GM21515 (cell line): ENCODE results near the gene KIF6.

Experiments used
- ATAC-seq: cut with Tn5 transposase; IDR thresholded peaks from one replicate; pipeline ENCODE4 v1.9.1; 2021; ENCODE audit not compliant: unreplicated experiment

Gene KIF6

DNA sequence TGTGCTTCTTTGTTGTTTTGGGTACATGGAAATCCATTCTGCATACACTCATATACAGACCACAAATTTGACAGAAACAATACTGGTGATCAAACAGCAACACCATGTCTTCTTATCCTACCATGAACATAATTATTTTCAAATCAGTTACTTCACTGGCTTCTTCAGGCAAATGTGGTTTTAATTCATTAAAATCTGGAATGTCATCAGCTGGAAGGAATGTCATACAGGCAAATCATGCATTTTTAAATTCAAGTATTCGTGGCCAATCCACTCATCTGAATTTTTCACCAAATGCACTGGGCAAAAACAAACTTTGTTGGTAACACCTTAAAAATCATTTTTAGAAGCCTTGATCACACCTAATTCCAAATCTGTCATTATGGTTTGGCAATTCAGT, 59.3 kb downstream of the KIF6 start:
- ATAC-seq = no peak

GRCh38 chr6:39664173-39664572, 61.0 kb downstream of the KIF6 start:
- no peak for ATAC-seq

DNA sequence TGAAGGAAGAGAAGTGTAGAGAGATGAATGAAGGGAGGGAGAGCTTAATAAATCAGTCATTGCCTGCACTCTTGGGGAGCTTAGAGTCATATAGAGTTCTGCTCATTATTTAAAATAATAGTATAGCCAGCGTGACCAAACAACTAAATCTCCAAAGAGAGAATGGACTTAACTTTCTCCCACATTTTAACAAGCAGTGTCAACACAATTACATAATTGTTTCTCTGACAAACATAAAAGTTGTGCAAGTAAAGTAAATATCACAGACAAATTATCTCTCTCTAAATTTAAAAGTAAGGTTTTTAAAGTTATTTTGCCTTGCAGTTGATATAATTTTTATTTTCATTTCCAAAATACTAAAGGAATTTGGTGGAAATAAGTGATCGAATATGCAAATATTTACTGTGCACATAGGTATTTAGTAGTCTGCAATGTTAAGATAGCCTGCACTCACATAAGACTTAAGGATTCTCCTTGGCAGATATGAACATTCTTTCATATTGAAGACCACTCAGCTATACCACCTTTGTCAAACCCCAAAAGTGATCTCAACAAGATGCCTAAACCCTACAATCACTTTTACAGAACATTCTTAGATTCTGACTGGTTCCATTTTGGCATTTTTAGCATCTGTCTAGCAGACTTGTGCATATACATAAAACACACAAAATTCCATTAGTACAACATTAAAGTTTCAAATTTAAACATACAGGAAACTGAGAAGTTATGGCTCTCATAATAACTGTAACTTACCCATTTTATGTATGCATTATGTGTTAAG, 67.7 kb downstream of the KIF6 start:
- no peak for ATAC-seq

DNA sequence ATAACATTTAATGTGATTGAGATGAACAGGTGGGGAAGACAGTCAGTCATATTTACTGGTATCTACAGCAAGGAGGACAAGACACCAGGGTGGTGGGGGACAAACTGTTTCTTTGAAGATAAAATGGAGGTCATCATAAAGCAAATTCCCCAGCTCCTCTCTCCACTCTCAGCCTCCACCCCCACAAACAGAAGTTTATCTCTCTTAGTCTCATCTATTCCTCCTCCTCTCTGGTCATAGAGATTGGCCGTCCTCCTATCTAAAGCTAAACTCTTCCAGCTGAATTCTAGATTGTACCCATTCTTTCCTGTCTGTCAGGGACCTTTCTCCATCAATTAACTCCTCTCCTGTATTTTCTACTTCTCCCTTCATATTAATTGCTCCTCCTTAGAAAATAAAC, 71.1 kb downstream of the KIF6 start:
- no peak for ATAC-seq

- ATAC-seq = no peak
Measured at GRCh38 chr6:39653612-39654011, 71.6 kb downstream of the KIF6 start.

DNA sequence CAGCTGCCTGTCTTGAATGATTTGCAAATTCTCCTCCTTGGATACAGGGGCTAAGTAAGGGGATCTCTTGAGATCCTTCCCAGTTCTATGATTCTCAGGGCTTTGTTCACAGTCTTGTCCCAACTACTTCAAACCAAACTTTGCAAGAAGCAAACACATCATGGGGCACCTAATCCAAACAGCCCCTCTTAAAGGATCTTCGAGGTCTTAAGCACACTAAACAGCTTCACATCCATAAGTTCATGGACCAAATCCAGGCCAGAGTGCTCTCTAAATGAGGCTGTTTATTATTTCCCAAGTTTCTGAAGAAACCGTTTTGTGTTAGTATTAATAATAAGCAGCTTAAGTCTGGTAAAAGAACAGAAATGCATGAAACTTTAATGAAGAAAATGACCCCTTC, 75.2 kb downstream of the KIF6 start:
- no peak for ATAC-seq

- ATAC-seq = no peak
Measured at GRCh38 chr6:39646751-39647420, 78.3 kb downstream of the KIF6 start.

- ATAC-seq = no peak
Measured at GRCh38 chr6:39642270-39642669, 82.9 kb downstream of the KIF6 start.

DNA sequence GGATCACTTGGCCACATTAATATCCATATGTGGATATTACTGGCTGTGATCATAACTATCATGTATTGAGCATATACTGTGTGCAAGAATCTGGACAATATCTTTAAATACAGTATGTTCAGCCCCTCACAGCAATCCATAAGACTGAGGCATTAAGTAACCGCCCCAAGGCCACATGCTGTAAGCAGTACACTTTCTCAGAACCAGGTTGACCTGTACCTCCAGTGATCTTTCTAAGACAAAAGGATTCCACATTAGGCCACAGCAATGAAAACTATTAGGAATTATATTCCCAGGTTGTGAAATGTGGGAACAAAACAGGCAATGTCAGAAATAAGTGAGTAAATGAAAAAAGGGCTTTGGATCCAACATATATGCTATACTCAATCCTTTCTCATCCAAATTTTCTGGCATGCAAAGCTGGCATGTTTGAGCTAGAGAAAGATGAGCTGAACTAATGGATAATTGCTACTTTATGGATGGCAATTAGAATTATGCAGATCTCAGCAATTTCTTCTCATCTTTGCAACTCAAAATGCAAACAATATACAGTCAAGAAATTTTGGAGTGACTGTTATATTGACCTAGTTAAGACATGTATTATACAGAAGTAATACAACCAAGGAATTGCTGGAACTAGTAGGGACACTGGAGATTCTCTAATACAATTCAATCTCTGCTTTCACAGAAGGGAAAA, 86.9 kb downstream of the KIF6 start:
- ATAC-seq = no peak

DNA sequence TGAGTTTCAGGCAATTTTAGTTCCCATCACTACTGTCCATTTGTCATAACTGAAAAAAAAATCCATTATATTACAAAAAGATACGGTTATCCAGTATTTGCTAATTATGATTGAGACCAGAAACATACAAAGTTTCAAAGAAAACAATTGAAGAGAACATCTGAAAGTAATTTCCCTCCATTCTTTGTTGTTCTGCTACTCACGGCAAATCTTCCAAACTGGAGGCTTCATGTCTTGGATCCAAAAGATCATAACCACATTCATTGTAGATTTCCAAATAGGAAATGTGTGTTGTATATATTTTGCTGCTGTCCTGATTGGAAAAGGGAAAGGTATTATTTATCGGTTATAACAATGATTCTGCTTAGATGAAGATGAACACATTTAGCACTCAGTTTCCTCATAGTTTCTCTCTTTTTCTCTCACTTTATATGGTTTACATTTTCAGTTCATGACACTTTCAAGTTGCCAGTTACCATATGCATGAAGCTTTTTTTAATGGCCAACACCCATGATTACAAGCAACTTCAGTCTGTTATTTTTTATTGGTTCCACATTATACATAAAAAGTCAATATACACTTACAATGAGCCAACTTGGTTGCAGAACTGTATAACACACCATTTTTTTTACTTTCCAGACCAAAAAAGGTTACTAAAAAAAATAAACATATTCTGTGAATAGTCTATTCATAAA, 90.4 kb downstream of the KIF6 start:
- no peak for ATAC-seq

DNA sequence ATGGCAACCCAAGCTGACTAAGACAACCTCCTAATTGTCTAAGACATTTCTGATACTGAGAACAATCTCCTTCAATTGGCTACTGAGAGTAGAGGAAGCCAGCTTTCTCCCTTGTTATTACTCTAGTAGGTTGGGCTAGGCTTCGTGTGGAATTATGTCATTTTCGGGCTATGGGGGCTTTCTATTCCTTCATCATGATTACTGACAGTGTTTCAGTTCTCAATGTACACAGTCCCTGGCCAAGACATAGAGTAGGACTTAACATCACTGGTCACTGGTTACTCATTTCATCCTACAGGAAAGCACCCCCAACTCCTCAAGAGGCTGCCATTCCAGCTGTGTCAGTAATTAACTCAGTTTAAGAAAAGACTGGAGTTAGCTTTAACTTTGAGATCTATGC, 100.0 kb downstream of the KIF6 start:
- no peak for ATAC-seq

DNA sequence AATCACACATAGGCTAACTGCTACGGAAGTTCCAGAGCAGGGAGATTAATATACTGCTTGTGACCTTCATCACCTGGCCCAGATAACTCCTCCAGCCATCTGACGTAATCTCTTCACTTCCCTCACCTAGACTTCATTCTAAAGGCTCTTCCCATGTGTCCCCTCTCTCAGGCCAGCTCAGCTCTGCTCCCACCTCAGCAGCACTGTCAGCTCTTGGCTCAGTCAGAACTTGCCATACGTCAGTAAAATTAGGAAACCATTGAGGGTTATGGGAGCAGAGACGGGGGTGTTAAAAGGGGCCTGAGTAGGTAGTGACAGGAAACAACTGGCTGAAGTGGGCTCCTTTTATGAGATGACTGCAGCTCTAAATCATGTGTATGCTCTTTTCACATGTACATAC, 101.5 kb downstream of the KIF6 start:
- no peak for ATAC-seq

GRCh38 chr6:39617520-39617919, 107.7 kb downstream of the KIF6 start:
- ATAC-seq = no peak

DNA sequence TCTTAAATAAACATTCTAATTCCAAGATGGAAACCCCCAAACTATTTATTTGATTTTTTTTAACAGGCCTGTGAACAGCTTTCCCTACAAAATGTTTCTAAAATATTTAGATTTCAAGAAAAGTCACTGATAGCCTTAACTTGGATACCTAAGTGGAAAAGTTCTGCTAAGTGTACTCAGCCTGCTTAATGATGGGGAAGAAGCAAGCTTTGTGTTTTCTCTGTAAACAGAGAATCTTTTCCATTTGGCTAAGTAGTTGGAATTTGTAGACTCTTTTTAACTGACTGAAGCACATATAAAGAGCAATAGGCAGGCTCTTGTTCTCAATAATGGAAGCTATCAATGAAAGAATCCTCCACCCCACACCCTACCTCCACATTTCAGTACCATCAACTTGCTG, 108.2 kb downstream of the KIF6 start:
- no peak for ATAC-seq

DNA sequence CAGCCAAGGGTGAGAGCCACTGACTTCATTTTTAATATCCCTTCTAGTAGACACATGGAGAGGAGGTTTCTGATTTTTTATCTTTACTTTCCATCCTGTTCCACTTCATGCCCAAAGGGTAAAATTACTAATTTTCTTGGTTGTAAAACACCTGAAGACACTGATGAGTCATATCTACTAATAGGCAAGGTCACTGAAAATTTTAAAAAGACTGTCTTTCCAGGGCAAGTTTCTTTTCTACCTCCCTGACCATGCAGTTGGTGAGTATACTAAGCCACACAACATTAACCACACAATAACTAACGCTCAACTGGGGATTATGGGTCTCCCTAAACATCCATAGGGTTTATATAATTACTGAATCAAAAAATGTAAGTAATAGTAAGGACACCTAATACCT, 109.6 kb downstream of the KIF6 start:
- ATAC-seq = no peak

DNA sequence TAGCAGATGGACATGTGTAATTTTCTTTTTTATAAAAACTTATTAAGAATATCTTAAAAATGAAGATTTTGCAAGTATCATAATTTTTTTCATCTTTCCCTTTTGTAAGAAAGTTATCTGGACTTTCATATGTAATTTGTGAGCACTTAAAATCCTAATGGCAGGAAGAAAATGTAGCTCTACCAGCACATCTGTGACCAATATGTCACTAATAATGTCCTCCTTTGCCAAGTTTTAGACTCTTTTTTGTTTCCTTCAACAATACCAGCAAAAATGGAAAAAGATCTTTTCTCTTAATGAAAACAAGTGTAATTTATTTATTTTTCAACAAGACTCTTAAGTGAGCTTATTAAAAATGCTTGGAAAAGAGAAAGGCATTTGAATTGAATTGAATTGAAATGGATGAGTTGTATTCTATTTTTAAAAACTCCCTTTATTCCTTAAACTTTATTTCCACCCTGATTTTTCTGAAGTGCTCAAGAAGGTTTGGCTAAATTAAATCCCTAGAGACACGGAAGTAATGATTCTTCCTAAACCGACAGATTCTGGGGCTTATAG, 110.7 kb downstream of the KIF6 start:
- no peak for ATAC-seq

- ATAC-seq = no peak
Measured at GRCh38 chr6:39610221-39610620, 115.0 kb downstream of the KIF6 start.

DNA sequence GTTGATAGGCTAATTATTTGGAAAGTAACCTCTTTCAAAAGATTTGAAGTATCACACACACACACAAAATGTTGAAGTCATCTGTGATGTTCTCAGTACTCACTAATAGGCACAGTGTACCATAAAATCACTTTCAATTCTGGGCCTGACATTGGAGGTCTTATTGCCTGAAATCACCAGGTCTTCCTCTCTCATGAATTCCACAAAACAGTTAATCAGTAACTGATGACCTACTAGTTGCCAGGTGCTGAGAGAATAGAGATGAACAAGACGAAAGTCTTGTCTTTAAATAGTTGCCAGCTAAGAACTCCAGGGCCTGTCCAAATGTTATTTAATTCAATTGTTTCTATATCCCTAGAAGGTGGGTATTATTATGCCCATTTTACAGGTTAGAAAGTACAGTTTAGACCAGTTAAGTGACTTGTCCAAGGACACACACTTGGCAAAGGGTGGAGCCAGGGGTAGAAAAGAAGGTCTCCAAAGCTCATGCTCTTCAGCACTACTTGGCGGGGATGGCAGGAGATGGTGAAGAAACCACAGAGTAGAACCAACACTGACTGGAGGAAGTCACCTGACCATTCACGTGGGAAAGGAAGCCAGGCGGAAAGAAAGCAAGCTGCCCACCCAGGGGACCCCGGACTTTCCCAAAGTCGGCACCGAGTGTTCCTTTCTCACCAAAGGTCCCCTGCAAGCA, 116.4 kb downstream of the KIF6 start:
- peak; percentile 61 for ATAC-seq

DNA sequence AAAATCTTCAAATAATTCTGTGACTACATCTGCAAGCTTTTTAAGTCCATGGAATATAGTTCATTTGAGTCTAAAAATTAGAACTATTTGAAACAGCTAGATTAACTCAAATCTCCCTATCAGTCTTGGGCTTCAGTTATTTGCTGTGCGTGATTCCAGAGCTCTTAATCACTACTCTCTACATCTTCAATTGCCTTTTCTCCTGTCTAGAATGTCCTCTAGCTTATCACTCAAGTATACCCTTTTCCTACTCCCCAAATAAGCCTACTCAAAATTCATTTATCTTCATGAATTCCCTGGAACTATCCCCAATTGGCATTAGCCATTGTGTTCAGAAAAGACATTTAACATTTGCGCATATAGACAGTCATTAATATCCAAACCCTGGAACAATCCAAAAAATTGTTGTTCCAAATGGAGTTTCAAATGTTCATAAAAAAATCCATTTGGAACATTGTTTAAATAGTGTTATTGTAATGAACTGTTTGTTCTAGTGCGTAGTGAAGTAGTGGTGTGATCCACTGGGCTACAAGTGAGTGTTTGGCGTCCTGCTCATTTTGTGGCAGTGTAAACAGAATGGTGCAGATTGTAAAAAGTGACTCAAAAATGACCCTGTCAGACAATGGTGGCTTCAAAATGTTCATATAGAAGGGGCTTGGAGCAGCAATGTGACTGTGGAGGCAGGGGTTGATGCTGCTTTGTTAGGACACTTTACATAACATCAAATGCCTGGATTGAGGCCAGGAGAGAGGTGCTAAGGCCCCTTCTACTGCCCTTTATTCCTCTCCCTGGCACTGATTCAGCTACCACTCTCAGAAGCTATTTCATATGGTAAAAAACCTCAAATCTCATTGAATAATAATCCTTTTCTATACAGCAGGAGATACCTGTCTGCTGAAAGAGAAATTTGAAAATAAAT, 122.3 kb downstream of the KIF6 start:
- ATAC-seq = no peak

- ATAC-seq = no peak
Measured at GRCh38 chr6:39599973-39600372, 125.2 kb downstream of the KIF6 start.
